ENCODE data around the gene CADPS. TPM values are rescaled to one million over a fixed set of nuclear protein-coding genes. Genes with fewer than 3 reads are reported as not detected.
A peak's percentile ranks its signal among the peaks of the same experiment; 100 is the strongest.

Gene CADPS
- total and polyA plus RNA-seq, 9 of the 15 experiments (the other 6 are each of a cell fraction or from before 2014, with no cell fraction given) = not detected

DNA sequence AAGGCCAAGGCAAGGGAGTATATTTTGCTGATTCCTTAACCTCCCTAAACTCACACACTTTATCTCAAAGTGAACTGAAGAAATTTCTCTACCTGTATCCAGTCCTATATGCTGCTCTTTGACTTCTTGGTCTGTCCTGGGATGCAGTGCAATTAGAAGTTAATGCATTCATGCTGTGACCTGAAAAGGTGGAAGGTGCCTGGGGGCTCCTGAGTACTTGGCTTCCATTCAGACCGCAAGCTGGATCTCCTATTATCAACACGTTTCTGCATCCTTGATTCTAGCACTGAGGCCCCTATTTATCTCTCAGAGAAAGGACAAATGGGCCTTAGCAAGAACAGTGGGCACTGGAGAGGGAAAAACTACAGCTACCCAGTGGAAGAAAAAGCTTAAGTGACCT, 17.7 kb upstream of the CADPS start:
- in situ Hi-C loops (cut with MboI) (no loop called here), intact Hi-C loops (cut with micrococcal nuclease) (no loop called here)
- Histone ChIP-seq H3K9me1 (ENCODE audit: control insufficient read depth, insufficient read depth, low read length) (no peaks in the 10 kb centered on the region), H3K36me3 (ENCODE audit: control insufficient read depth, insufficient read depth, low read length) (no peaks in the 10 kb centered on the region), H3K79me2 (ENCODE audit: control insufficient read depth, insufficient read depth, low read length) (no peaks in the 10 kb centered on the region), H3K27me3 (ENCODE audit: control insufficient read depth in 2 of 2, insufficient read depth in 2 of 2, low read length in 2 of 2) (no peaks in the 10 kb centered on the region), H3K9me3 (replicated peaks; ENCODE audit: control insufficient read depth, insufficient read depth, low read depth, low read length) (no peaks in the 10 kb centered on the region), H2AFZ (ENCODE audit: low read depth, low read length) (no peak overlapping the region), H4K20me1 (replicated peaks; ENCODE audit: control insufficient read depth, insufficient read depth, low read length) (no peaks in the 10 kb centered on the region), H3K27ac (ENCODE audit: extremely low read depth, low read depth, low read length) (no peak overlapping the region), H3K9ac (ENCODE audit: insufficient read depth in 1 of 2, low read depth in 2 of 2, low read length in 2 of 2) (no peak overlapping the region), H3K4me3 (no peak overlapping the region), H3K4me2 (ENCODE audit: insufficient read depth, low read length) (no peak overlapping the region), H3K4me1 (replicated peaks in 1 of 2; ENCODE audit: control insufficient read depth in 2 of 2, insufficient read depth in 2 of 2, low read length in 2 of 2) (no peaks in the 10 kb centered on the region)
- FAIRE-seq (no peak), ATAC-seq (no peak), DNase-seq (ENCODE audit: extremely low read depth in 1 of 4, low spot score in 3 of 4) (no peak)
- ChIA-PET POLR2A (no interaction called here), CTCF (ENCODE audit: low intra/inter-chr PET ratio) (no interaction called here)
- TF ChIP-seq SMAD4 (CRISPR knock-in tag; conservative IDR thresholded peaks at IDR 0.05) = no peak
- TF ChIP-seq, protein P1, sequence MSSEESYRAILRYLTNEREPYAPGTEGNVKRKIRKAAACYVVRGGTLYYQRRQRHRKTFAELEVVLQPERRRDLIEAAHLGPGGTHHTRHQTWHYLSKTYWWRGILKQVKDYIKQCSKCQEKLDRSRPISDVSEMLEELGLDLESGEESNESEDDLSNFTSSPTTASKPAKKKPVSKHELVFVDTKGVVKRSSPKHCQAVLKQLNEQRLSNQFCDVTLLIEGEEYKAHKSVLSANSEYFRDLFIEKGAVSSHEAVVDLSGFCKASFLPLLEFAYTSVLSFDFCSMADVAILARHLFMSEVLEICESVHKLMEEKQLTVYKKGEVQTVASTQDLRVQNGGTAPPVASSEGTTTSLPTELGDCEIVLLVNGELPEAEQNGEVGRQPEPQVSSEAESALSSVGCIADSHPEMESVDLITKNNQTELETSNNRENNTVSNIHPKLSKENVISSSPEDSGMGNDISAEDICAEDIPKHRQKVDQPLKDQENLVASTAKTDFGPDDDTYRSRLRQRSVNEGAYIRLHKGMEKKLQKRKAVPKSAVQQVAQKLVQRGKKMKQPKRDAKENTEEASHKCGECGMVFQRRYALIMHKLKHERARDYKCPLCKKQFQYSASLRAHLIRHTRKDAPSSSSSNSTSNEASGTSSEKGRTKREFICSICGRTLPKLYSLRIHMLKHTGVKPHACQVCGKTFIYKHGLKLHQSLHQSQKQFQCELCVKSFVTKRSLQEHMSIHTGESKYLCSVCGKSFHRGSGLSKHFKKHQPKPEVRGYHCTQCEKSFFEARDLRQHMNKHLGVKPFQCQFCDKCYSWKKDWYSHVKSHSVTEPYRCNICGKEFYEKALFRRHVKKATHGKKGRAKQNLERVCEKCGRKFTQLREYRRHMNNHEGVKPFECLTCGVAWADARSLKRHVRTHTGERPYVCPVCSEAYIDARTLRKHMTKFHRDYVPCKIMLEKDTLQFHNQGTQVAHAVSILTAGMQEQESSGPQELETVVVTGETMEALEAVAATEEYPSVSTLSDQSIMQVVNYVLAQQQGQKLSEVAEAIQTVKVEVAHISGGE (CRISPR knock-in tag; IDR thresholded peaks at IDR 0.05) = peak in 1 of 3 experiments; percentile 21; a peak in 1 of 6 replicates
- BruUV-seq (replicated peaks) = no TSS peak
- 0% methylated on average over 2 of the region's 2 CpGs for WGBS (ENCODE audit: insufficient coverage, low coverage, missing lambda C conversion rate)

Data from K562 (cell line).